PC-9 (cell line): ENCODE data around the gene SUPT3H.

Experiments
- CTCF ChIP-seq: fragments of 200-600 bp; sonication (generic); conservative IDR thresholded peaks from 2 replicates; pipeline ENCODE4 v1.6.1; 2017; ENCODE audit warnings: mixed run types, antibody characterized with exemption, mild to moderate bottlenecking, moderate library complexity
- EZH2 ChIP-seq: fragments of 200-600 bp; sonication (generic); IDR thresholded peaks from 2 replicates; pipeline ENCODE4 v1.8.0; 2017; ENCODE audit warnings: antibody characterized with exemption, low read depth

DNA sequence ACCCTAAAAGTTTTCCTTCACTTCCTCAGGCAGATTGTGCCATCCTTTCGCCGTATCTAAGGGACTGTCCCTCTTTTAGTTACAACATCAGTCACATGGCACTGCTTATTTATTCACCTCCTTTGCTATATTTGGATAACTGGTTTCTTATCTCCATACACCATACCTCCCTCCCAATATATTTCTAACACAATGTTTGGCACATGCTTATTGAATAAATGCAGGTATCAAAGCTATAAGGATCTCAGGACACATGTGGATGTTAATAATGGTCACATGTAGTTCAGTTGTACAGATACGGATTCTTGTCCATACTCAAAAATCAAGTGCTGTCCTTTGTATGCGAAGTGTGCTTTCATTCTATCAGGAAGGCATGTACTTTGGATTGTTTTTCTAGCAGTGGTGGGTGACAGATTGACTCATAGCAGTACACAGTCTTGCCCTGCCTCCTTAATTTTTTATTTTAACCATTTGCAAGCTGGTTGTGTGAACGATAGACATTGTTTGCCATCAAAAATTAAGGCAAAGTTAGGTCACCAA lies 456.7 kb downstream of the SUPT3H start:
- TF ChIP-seq CTCF (no peak), EZH2 (no peak)
